ENCODE measurements around the gene ABR. TPM values are rescaled to one million over a fixed set of nuclear protein-coding genes. Genes with fewer than 3 reads are reported as not detected.
"Not testable (repeated sequence)": the region's sequence is repeated elsewhere in the genome, so short reads cannot be mapped to it uniquely, and the experiment has no call there.

ABR gene
- total RNA-seq, 1 donor from 2014 or later, result 63.6 TPM

DNA sequence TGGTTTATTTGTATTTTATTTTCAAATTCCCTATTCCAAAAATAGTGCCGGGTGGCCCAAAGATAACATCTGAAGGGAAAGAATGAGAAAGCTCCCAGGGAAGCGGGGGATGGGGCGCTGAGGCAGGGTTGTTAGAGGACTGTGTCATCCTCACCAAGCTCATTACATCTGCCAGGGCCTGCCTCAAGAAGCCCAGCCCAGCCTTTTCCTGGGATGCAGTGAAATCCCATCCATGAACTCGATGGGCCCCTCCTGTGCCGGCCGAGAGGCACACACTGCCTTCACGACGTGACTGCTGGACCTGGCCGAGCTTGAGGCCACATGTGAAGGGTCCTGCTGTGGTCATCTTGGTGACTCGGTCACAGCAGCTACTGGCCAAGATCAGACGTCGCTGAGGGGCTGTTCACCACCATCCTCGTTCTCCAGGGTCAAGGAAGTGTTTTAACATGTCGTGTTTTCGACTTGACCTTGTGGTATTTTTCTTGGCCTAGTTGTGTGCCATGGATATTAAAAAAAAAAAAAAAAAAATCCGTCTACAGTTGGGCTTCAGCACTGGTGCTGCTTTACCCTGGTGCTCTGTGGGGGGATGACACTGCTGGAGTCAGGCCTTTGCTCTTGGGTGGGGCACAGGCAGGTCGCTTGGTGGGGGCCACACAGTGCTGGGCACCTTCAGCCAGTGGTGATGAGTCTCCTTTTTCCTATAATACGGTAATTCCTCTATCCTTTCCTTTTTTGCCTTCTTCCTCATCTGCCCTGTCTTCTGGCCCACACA, 178.0 kb downstream of the ABR start:
- Mint-ChIP-seq H3K4me3 (peak overlapping the region; percentile 70), H3K36me3 (peaks cover 23% of the 10 kb centered on the region), H3K27ac (peak overlapping the region; percentile 54), H3K9me3 (no peaks in the 10 kb centered on the region), H3K27me3 (no peaks in the 10 kb centered on the region), H3K4me1 (ENCODE audit: unreplicated experiment) (peaks cover 54% of the 10 kb centered on the region)
- DNase-seq (ENCODE audit: extremely low spot score, unreplicated experiment), result no peak
- TF ChIP-seq, protein P1, sequence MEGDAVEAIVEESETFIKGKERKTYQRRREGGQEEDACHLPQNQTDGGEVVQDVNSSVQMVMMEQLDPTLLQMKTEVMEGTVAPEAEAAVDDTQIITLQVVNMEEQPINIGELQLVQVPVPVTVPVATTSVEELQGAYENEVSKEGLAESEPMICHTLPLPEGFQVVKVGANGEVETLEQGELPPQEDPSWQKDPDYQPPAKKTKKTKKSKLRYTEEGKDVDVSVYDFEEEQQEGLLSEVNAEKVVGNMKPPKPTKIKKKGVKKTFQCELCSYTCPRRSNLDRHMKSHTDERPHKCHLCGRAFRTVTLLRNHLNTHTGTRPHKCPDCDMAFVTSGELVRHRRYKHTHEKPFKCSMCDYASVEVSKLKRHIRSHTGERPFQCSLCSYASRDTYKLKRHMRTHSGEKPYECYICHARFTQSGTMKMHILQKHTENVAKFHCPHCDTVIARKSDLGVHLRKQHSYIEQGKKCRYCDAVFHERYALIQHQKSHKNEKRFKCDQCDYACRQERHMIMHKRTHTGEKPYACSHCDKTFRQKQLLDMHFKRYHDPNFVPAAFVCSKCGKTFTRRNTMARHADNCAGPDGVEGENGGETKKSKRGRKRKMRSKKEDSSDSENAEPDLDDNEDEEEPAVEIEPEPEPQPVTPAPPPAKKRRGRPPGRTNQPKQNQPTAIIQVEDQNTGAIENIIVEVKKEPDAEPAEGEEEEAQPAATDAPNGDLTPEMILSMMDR (conservative IDR thresholded peaks at IDR 0.05), result no peak

DNA sequence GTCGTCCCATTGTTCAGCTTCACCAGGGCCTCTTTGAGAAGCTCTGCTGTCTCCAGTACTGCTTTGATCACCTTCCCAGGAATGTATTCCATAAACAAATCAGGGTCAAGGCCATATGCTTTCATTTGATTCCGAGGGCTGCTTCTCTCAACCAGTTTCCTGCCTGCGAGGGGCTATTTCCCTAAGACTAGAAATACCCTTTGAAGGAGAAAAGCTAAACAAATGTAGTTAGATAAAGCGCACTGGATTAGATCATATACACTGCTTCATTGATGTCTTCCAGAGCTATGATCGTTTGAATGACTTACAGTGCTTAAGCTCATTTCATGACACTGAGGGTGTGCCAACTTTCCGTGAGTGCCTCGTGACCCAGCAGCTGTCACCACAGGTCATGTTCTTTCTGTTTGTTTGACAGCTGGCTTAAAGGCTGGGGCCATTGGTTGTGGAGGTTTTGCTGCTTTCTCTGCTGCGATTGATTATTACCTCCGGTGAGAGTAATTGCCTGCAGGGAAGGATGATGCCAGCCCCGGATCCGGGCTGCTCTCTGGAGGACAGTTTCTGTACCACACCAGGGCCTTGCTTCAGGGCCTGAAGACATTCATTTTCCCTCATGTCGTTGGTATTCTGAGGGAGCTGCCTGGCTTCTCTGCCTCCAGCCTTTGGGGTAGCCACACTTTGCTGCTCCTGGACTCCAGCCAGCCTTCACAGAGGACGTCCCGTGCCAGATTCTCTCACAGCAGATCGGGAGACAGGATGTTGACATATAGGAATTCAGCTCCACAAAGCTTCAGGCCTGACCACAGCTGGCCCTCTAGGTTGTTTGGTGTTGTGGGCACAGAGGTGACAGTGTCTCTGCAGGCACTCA, 179.0 kb downstream of the ABR start:
- Mint-ChIP-seq H3K27me3 (no peaks in the 10 kb centered on the region), H3K4me1 (ENCODE audit: unreplicated experiment) (peaks cover 54% of the 10 kb centered on the region), H3K36me3 (peaks cover 23% of the 10 kb centered on the region), H3K27ac (peak overlapping the region; percentile 55), H3K9me3 (no peaks in the 10 kb centered on the region), H3K4me3 (peak overlapping the region; percentile 52)
- TF ChIP-seq, protein P1 (conservative IDR thresholded peaks at IDR 0.05), result no peak
- DNase-seq (ENCODE audit: extremely low spot score, unreplicated experiment), result no peak

DNA sequence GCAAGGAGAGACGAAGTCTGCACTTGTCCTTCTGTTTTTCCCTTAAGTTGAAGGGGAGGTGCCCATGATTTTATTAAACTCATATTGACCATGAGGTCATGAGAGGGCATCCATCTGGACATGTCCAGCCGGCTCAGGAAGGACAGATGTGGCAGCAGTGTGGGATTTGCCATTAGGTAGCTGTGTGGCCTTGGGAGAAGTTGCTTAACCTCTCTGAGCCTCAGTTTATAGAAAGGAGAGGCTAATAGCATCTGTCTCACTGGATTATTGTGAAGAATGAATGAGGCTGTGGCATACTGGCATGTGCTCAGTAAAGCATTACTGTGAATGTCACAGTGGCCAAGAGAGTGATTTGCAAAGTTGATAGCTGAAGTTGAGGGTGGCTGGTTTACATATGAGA, 181.7 kb downstream of the ABR start:
- peaks cover 23% of the 10 kb centered on the region for H3K36me3 Mint-ChIP-seq
- peak overlapping the region; percentile 100 for H3K4me3 Mint-ChIP-seq
- DNase-seq (ENCODE audit: extremely low spot score, unreplicated experiment), result no peak
- TF ChIP-seq, protein P1 (conservative IDR thresholded peaks at IDR 0.05), result no peak
- peaks cover 40% of the 10 kb centered on the region for H3K4me1 Mint-ChIP-seq (ENCODE audit: unreplicated experiment)
- H3K9me3 Mint-ChIP-seq, result no peaks in the 10 kb centered on the region
- no peaks in the 10 kb centered on the region for H3K27me3 Mint-ChIP-seq
- H3K27ac Mint-ChIP-seq, result peak overlapping the region; percentile 59

DNA sequence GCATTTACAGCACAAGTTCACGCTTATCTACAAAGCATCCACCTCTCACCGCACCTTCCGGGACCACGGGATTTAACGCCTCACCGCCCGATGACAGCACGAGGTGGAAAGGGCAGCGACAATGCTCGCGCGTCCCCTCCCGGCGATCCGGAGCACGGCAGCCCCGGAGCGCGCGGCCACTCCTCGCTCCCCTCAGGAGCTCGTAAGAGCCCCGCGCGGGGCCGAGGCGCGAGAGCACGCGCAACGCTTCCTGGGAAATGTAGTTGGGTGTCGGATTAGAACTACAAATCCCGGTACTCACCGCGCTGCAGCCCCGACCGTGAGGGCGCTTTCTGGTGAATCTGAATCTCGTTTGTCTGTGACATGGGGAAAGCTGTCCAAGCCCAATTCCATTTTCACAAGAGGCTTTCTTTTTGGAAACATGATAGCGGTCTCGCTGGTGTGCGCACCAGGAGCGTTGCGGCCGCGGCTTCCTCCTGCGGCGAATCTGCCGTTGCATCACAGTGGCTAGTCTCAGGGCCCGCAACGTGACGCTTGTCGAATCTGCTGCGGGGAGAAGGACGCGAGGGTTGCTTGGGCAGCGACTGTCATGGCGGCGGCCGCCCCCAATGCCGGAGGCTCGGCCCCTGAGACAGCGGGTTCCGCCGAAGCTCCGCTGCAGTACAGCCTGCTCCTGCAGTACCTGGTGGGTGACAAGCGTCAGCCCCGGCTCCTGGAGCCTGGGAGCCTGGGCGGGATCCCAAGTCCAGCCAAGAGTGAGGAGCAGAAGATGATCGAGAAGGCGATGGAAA, 183.0 kb downstream of the ABR start, which contains the start of gene TIMM22:
TSS of gene TIMM22 (plus strand) at position 576 of the 791 bp plus-strand sequence. CDS start at position 590, 14 bp downstream.
- H3K4me3 Mint-ChIP-seq, result peak within 1 kb of the TSS; percentile 100

DNA sequence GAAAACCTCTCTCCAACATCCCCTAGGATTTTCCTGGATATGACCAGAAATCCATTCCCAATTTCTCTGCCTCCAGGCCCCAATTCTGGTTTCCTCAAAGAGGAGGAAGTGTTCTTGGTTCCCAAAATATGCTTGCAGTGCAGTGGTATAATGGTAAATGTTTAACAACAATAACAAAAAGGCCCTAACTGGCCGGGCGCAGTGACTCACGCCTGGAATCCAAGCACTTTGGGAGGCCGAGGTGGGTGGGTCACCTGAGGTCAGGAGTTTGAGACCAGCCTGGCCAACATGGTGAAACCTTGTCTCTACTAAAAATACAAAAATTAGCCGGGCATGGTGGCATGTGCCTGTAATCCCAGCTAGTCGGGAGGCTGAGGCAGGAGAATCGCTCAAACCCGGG, 184.5 kb downstream of the ABR start:
- peak overlapping the region; percentile 35 for H3K4me3 Mint-ChIP-seq
- not testable (repeated sequence) for H3K27me3 Mint-ChIP-seq; DNase-seq (ENCODE audit: extremely low spot score, unreplicated experiment); H3K27ac Mint-ChIP-seq; H3K36me3 Mint-ChIP-seq; H3K9me3 Mint-ChIP-seq
- peaks cover 17% of the 10 kb centered on the region for H3K4me1 Mint-ChIP-seq (ENCODE audit: unreplicated experiment)

More for the DNA sequence above, 183.0 kb downstream of the ABR start, which contains the start of gene TIMM22:
- peaks cover 29% of the 10 kb centered on the region for H3K4me1 Mint-ChIP-seq (ENCODE audit: unreplicated experiment)
- peak within 1 kb of the TSS; percentile 100 for H3K27ac Mint-ChIP-seq
- TF ChIP-seq, protein P1 (conservative IDR thresholded peaks at IDR 0.05), result peak; percentile 89
- H3K9me3 Mint-ChIP-seq, result no peaks in the 10 kb centered on the region
- H3K27me3 Mint-ChIP-seq, result no peaks in the 10 kb centered on the region
- H3K36me3 Mint-ChIP-seq, result peaks cover 18% of the 10 kb centered on the region
- DNase-seq (ENCODE audit: extremely low spot score, unreplicated experiment), result peak; percentile 96

All from type B pancreatic cell (in vitro differentiated cells).